ENCODE measurements around the gene XBP1. TPM values are rescaled to one million over a fixed set of nuclear protein-coding genes. Genes with fewer than 3 reads are reported as not detected.

Gene XBP1
- total RNA-seq, 1 donor from 2014 or later: 77.4 TPM

DNA sequence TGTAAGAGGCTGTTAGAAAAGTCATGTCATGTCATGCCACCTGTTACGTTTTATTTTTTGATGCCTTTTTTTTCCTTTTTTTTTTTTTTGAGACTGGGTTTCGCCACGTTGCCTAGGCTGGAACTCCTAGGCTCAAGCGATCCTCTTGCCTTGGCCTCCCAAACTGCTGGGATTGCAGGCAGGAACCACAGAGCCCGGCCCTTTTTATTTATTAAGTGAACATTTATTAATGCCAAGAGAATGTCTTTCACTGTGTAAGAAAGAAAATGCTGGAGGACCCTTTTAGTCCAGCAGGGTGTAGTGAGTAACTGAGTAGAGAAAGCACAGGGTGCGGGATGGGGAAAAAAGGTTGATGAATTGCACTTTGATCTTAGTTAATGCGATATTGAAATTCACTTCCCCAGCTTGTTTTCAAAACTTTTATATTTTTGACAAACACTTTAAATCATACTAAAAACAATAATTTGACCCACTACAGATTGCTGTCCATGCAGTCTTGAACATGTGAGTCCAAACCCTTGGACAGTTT lies 2.3 kb upstream of the XBP1 start:
- Mint-ChIP-seq H3K27ac (ENCODE audit: unreplicated experiment) (no peak overlapping the region), H3K4me1 (ENCODE audit: low read depth, unreplicated experiment) (peaks cover 5% of the 10 kb centered on the region), H3K36me3 (ENCODE audit: unreplicated experiment) (no peaks in the 10 kb centered on the region), H3K9me3 (ENCODE audit: unreplicated experiment) (peaks cover 10% of the 10 kb centered on the region), H3K27me3 (ENCODE audit: unreplicated experiment) (no peaks in the 10 kb centered on the region), H3K4me3 (ENCODE audit: unreplicated experiment) (no peak overlapping the region)
- no peak for DNase-seq
- TF ChIP-seq, protein P1, sequence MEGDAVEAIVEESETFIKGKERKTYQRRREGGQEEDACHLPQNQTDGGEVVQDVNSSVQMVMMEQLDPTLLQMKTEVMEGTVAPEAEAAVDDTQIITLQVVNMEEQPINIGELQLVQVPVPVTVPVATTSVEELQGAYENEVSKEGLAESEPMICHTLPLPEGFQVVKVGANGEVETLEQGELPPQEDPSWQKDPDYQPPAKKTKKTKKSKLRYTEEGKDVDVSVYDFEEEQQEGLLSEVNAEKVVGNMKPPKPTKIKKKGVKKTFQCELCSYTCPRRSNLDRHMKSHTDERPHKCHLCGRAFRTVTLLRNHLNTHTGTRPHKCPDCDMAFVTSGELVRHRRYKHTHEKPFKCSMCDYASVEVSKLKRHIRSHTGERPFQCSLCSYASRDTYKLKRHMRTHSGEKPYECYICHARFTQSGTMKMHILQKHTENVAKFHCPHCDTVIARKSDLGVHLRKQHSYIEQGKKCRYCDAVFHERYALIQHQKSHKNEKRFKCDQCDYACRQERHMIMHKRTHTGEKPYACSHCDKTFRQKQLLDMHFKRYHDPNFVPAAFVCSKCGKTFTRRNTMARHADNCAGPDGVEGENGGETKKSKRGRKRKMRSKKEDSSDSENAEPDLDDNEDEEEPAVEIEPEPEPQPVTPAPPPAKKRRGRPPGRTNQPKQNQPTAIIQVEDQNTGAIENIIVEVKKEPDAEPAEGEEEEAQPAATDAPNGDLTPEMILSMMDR (IDR thresholded peaks at IDR 0.05; ENCODE audit: partially characterized antibody, unreplicated experiment): no peak

DNA sequence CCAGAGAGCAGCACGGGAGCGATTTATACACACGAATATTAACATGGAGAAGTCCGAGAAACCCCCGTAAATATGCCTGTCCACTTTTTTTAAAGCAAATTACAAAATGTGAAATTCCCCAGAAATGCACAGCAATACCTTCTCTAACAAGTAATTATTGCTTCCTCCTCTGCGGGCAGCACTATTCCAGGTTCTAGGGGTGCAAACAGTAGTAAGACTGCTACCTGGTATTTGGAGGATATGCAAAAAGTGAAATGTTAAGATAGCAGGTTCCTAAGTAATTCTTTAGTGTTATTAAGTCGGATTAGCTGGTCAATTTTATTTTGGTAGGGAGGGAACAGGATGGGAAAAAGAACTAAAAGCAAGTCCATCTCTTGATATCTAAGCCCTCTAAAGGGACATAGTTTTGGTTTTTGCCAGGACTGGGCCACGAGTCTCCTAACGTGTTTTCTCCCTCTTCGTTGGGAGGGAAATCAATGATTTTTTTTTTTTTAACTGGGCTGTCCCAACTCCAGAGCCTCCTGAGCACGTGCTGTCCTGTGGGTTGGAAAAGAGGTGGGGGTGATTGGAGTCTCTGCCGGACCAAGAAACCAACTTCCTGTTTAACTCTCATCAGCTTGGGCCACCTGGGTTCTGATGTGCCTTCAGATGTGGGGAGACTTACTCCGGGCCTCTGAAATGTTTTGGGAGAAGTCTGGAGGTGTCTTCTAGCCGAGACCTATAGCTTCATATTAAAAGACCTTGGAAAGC lies 1.7 kb upstream of the XBP1 start:
- Mint-ChIP-seq H3K4me1 (ENCODE audit: low read depth, unreplicated experiment) (peaks cover 5% of the 10 kb centered on the region), H3K27me3 (ENCODE audit: unreplicated experiment) (no peaks in the 10 kb centered on the region), H3K27ac (ENCODE audit: unreplicated experiment) (peak overlapping the region; percentile 38), H3K9me3 (ENCODE audit: unreplicated experiment) (peaks cover 10% of the 10 kb centered on the region), H3K4me3 (ENCODE audit: unreplicated experiment) (peak overlapping the region; percentile 34), H3K36me3 (ENCODE audit: unreplicated experiment) (no peaks in the 10 kb centered on the region)
- TF ChIP-seq, protein P1 (IDR thresholded peaks at IDR 0.05; ENCODE audit: partially characterized antibody, unreplicated experiment): no peak
- no peak for DNase-seq

DNA sequence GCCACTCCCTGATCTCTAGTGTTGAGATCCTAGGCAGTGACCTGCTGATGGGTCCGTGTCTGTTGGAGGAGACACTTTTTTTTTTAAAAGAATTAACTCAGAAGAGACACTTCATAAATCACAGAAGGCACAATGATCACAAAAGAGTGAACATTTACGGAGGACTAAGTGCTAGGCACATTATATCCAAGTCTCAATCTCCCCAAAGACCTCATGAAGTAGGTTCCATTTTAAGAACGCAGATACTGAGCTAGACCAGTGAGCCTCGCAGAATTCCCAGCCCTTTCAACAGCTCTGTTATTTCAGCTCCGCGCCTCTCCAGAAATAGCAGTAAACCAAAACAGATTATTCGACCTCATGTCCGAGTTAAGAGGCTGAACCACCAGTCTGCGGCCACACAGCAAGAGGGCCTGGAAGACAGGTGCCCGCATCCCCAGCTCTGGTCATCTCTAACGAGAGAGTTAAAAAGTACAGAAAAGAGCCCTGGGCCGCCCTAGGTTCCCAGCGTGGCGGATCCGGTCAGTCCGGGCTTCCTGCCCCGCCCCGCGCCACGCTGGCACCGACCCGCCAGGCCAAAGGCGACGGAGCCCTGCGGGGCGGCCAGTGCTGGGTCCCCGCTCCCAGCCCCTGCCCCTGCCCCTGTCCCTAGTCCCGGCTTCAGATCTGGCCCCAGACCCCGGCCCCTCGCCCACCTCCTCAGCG lies 612 bp downstream of the XBP1 start:
- DNase-seq: peak; percentile 72
- peak overlapping the region; percentile 94 for H3K4me3 Mint-ChIP-seq (ENCODE audit: unreplicated experiment)
- H3K4me1 Mint-ChIP-seq (ENCODE audit: low read depth, unreplicated experiment): peaks cover 5% of the 10 kb centered on the region
- TF ChIP-seq, protein P1 (IDR thresholded peaks at IDR 0.05; ENCODE audit: partially characterized antibody, unreplicated experiment): no peak
- no peaks in the 10 kb centered on the region for H3K36me3 Mint-ChIP-seq (ENCODE audit: unreplicated experiment)
- H3K9me3 Mint-ChIP-seq (ENCODE audit: unreplicated experiment): peaks cover 10% of the 10 kb centered on the region
- peak overlapping the region; percentile 93 for H3K27ac Mint-ChIP-seq (ENCODE audit: unreplicated experiment)
- no peaks in the 10 kb centered on the region for H3K27me3 Mint-ChIP-seq (ENCODE audit: unreplicated experiment)

DNA sequence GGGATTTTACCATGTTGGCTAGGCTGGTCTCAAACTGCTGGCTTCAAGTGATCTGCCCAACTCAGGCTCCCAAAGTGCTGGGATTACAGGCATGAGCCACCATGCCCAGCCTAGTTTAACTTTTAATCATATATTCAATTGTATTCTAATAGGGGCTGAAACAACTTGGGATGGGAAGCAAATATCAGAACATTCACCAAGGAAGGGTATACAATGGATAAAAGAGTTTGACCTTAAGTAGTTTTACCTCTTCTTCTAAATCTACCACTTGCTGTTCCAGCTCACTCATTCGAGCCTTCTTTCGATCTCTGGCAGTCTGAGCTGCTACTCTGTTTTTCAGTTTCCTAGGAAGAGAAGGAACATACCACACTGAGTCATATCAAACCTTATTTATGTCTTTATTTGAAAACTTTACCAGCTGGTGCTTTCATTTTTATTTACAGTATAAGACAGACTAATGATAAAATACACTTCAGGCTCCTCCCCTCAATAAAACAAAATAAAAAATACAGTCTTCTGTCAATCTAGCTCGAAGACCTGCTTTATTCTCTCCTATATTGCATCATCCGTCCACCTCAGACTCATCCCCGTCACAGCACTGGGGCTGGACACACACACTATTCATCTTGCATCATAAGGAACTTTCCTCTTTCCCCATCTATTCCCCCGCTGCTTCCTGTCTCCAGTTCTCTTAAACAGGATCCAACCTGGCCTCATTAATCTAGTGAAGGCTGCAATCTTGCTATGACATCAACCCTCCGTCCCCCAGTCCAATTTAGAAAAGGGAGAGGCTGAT lies 1.4 kb downstream of the XBP1 start:
- peak overlapping the region; percentile 94 for H3K4me3 Mint-ChIP-seq (ENCODE audit: unreplicated experiment)
- no peak for DNase-seq
- no peaks in the 10 kb centered on the region for H3K27me3 Mint-ChIP-seq (ENCODE audit: unreplicated experiment)
- H3K27ac Mint-ChIP-seq (ENCODE audit: unreplicated experiment): peak overlapping the region; percentile 93
- H3K9me3 Mint-ChIP-seq (ENCODE audit: unreplicated experiment): peaks cover 10% of the 10 kb centered on the region
- H3K36me3 Mint-ChIP-seq (ENCODE audit: unreplicated experiment): no peaks in the 10 kb centered on the region
- peaks cover 5% of the 10 kb centered on the region for H3K4me1 Mint-ChIP-seq (ENCODE audit: low read depth, unreplicated experiment)
- TF ChIP-seq, protein P1 (IDR thresholded peaks at IDR 0.05; ENCODE audit: partially characterized antibody, unreplicated experiment): no peak
